ENCODE data around the gene KCNJ10.

Gene KCNJ10

DNA sequence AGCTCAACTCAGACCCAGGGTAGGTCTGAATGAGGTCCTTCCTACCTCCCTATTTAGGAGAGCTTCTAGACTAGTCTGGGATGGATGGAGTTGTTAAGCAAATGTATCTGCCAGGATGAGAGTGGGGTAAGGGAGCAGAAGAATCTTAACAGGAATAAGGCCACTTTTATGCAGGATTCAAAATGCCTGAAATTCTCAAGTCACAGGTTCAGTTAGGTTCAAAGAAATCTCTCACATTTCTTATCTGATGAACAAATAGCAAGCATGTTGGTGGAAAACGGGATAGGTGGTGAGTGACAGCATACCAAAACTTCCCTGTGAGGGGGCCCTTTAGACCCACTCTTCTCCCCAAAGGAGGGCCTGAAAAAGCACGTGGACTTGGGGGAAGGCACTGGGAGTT is 118.9 kb downstream of the KCNJ10 start:
- Histone ChIP-seq H3K4me2 (ENCODE audit: low read length) (no peak overlapping the region), H3K4me1 (ENCODE audit: insufficient read depth, low read length, severe bottlenecking) (no peaks in the 10 kb centered on the region), H3K79me2 (ENCODE audit: insufficient read depth, low read length) (no peaks in the 10 kb centered on the region), H3K9ac (ENCODE audit: low read length) (no peak overlapping the region), H4K20me1 (ENCODE audit: insufficient read depth, low read length) (no peaks in the 10 kb centered on the region), H3K36me3 (ENCODE audit: insufficient read depth, low read length) (no peaks in the 10 kb centered on the region), H3K27ac (ENCODE audit: low read depth, low read length, poor library complexity, severe bottlenecking) (no peak overlapping the region), H3K27me3 (ENCODE audit: insufficient read depth, low read length) (no peaks in the 10 kb centered on the region), H3K9me3 (ENCODE audit: low read length) (no peaks in the 10 kb centered on the region), H3K9me2 (ENCODE audit: low read depth, low read length) (no peaks in the 10 kb centered on the region), H3K4me3 (ENCODE audit: low read depth, low read length, poor library complexity, severe bottlenecking) (no peak overlapping the region), H3F3A (ENCODE audit: insufficient read depth, low read length) (no peaks in the 10 kb centered on the region), H2AFZ (ENCODE audit: low read length) (no peak overlapping the region)
- TF ChIP-seq, protein P1, sequence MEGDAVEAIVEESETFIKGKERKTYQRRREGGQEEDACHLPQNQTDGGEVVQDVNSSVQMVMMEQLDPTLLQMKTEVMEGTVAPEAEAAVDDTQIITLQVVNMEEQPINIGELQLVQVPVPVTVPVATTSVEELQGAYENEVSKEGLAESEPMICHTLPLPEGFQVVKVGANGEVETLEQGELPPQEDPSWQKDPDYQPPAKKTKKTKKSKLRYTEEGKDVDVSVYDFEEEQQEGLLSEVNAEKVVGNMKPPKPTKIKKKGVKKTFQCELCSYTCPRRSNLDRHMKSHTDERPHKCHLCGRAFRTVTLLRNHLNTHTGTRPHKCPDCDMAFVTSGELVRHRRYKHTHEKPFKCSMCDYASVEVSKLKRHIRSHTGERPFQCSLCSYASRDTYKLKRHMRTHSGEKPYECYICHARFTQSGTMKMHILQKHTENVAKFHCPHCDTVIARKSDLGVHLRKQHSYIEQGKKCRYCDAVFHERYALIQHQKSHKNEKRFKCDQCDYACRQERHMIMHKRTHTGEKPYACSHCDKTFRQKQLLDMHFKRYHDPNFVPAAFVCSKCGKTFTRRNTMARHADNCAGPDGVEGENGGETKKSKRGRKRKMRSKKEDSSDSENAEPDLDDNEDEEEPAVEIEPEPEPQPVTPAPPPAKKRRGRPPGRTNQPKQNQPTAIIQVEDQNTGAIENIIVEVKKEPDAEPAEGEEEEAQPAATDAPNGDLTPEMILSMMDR (IDR thresholded peaks at IDR 0.05; ENCODE audit: low read length) = no peak
- TF ChIP-seq EZH2 (IDR thresholded peaks at IDR 0.05; ENCODE audit: borderline replicate concordance, low read length) = no peak

DNA sequence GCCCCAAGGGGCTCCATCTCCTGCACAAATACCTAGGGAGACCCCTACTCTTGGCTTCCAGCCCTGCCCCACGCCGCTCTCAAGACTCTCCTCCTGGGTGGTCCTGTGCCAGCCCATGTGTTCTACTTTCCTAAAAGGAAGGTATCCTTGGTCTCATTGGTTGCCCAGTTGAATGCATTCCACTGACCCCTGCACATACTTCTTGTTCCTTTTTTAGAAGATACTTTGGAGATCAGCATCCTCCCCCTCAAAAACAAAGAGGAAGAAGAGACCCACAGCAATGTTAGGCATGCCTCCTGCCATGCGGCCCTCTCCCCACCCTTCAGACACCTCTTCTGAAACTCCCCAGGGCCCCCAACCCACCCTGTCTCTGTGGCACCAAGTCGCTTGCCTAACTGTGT is 120.0 kb downstream of the KCNJ10 start:
- no peak overlapping the region for H2AFZ ChIP-seq (ENCODE audit: low read length)
- no peak overlapping the region for H3K4me3 ChIP-seq (ENCODE audit: low read depth, low read length, poor library complexity, severe bottlenecking)
- H3K4me2 ChIP-seq (ENCODE audit: low read length) = no peak overlapping the region
- H3K4me1 ChIP-seq (ENCODE audit: insufficient read depth, low read length, severe bottlenecking) = no peaks in the 10 kb centered on the region
- H4K20me1 ChIP-seq (ENCODE audit: insufficient read depth, low read length) = no peaks in the 10 kb centered on the region
- no peak overlapping the region for H3K27ac ChIP-seq (ENCODE audit: low read depth, low read length, poor library complexity, severe bottlenecking)
- H3K79me2 ChIP-seq (ENCODE audit: insufficient read depth, low read length) = no peaks in the 10 kb centered on the region
- no peaks in the 10 kb centered on the region for H3F3A ChIP-seq (ENCODE audit: insufficient read depth, low read length)
- H3K27me3 ChIP-seq (ENCODE audit: insufficient read depth, low read length) = no peaks in the 10 kb centered on the region
- H3K9ac ChIP-seq (ENCODE audit: low read length) = no peak overlapping the region
- no peaks in the 10 kb centered on the region for H3K9me2 ChIP-seq (ENCODE audit: low read depth, low read length)
- no peaks in the 10 kb centered on the region for H3K36me3 ChIP-seq (ENCODE audit: insufficient read depth, low read length)
- TF ChIP-seq EZH2 (IDR thresholded peaks at IDR 0.05; ENCODE audit: borderline replicate concordance, low read length) = no peak
- TF ChIP-seq, protein P1 (IDR thresholded peaks at IDR 0.05; ENCODE audit: low read length) = no peak
- H3K9me3 ChIP-seq (ENCODE audit: low read length) = no peaks in the 10 kb centered on the region

DNA sequence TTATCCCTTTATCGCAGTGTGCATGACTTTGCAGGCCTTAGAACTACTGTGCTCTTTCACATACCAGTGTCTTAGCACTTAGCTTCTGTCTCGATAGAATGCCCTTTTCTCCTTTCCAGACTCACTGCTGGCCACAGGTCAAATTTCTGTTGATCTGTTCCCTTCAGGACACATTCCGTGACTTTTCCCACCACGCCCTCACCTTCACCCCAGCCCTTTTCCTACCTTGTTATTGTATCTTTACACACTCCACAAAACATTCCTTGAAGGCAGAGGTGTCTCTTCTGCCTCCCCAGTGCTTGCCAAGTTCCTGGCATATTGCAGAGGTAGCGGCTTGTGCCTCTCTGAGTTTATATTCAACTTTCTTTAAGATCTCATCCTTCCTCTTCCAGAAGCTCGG is 120.8 kb downstream of the KCNJ10 start:
- no peak overlapping the region for H3K27ac ChIP-seq (ENCODE audit: low read depth, low read length, poor library complexity, severe bottlenecking)
- H4K20me1 ChIP-seq (ENCODE audit: insufficient read depth, low read length) = no peaks in the 10 kb centered on the region
- no peaks in the 10 kb centered on the region for H3K27me3 ChIP-seq (ENCODE audit: insufficient read depth, low read length)
- no peak overlapping the region for H3K4me2 ChIP-seq (ENCODE audit: low read length)
- H2AFZ ChIP-seq (ENCODE audit: low read length) = no peak overlapping the region
- no peaks in the 10 kb centered on the region for H3F3A ChIP-seq (ENCODE audit: insufficient read depth, low read length)
- H3K36me3 ChIP-seq (ENCODE audit: insufficient read depth, low read length) = no peaks in the 10 kb centered on the region
- H3K9me3 ChIP-seq (ENCODE audit: low read length) = no peaks in the 10 kb centered on the region
- H3K79me2 ChIP-seq (ENCODE audit: insufficient read depth, low read length) = no peaks in the 10 kb centered on the region
- H3K4me3 ChIP-seq (ENCODE audit: low read depth, low read length, poor library complexity, severe bottlenecking) = no peak overlapping the region
- no peaks in the 10 kb centered on the region for H3K4me1 ChIP-seq (ENCODE audit: insufficient read depth, low read length, severe bottlenecking)
- no peak overlapping the region for H3K9ac ChIP-seq (ENCODE audit: low read length)
- no peaks in the 10 kb centered on the region for H3K9me2 ChIP-seq (ENCODE audit: low read depth, low read length)
- TF ChIP-seq, protein P1 (IDR thresholded peaks at IDR 0.05; ENCODE audit: low read length) = no peak
- no peak for TF ChIP-seq EZH2 (IDR thresholded peaks at IDR 0.05; ENCODE audit: borderline replicate concordance, low read length)
